ENCODE results near the gene SHC2. TPM values are rescaled to one million over a fixed set of nuclear protein-coding genes. Genes with fewer than 3 reads are reported as not detected.

SHC2 gene
- total and polyA plus RNA-seq, 2 donors (not counting 3 experiments of a cell fraction or from before 2014, with no cell fraction given), result 7.5 to 11.8 TPM

- H3K9ac ChIP-seq (replicated peaks; ENCODE audit: extremely low read depth, insufficient read depth, low read length), result no peak overlapping the region
- BruUV-seq (replicated peaks), result no TSS peak
- intact Hi-C loops (cut with micrococcal nuclease) (no loop called here), dilution Hi-C loops (cut with MboI; ENCODE audit: extremely low pct_ligation_motif_present, low sequenced_read_pairs) (no loop called here)
- H3K79me2 ChIP-seq (ENCODE audit: control insufficient read depth, insufficient read depth, low read length), result no peaks in the 10 kb centered on the region
- no peak overlapping the region for H3K27ac ChIP-seq (ENCODE audit: insufficient read depth, low read depth, low read length)
- ChIA-PET CTCF (no interaction called here), POLR2A (no interaction called here)
- H3K4me3 ChIP-seq (replicated peaks in 1 of 3; ENCODE audit: insufficient read depth in 1 of 3, low read depth in 1 of 3, low read length in 3 of 3), result no peak overlapping the region
- no peaks in the 10 kb centered on the region for H3K9me1 ChIP-seq (replicated peaks; ENCODE audit: control insufficient read depth, extremely low read depth, insufficient read depth, low read length)
- DNase-seq (ENCODE audit: low read depth, low spot score) (no peak), FAIRE-seq (no peak)
- no peak overlapping the region for H2AFZ ChIP-seq (ENCODE audit: low read depth, low read length)
- TF ChIP-seq FOS (IDR thresholded peaks at IDR 0.05; ENCODE audit: borderline replicate concordance, insufficient read depth, low read length), result no peak
- no peak for TF ChIP-seq POLR2A (IDR thresholded peaks at IDR 0.05; ENCODE audit: low read depth, low read length)
- no peak for TF ChIP-seq EZH2 (IDR thresholded peaks at IDR 0.05; ENCODE audit: borderline replicate concordance, low read depth, low read length, severe bottlenecking)
- TF ChIP-seq MYC (IDR thresholded peaks at IDR 0.05; ENCODE audit: low read depth, low read length), result no peak
- TF ChIP-seq CTCF (IDR thresholded peaks at IDR 0.05; ENCODE audit: extremely low read depth in 1 of 2, insufficient read depth in 1 of 2, low read depth in 1 of 2, low read length in 2 of 2), result no peak
- no peak for TF ChIP-seq JUN (IDR thresholded peaks at IDR 0.05; ENCODE audit: borderline replicate concordance, insufficient read depth, insufficient read length, low read depth)
- no peak for TF ChIP-seq MAX (IDR thresholded peaks at IDR 0.05; ENCODE audit: insufficient read depth, insufficient read length)
- no peaks in the 10 kb centered on the region for H4K20me1 ChIP-seq (replicated peaks; ENCODE audit: control insufficient read depth, extremely low read depth, insufficient read depth, low read length)
- H3K4me2 ChIP-seq (ENCODE audit: insufficient read depth, low read length), result no peak overlapping the region
- H3K36me3 ChIP-seq (ENCODE audit: control insufficient read depth in 2 of 2, extremely low read depth in 1 of 2, insufficient read depth in 2 of 2, low read length in 2 of 2), result no peaks in the 10 kb centered on the region
- no peaks in the 10 kb centered on the region for H3K9me3 ChIP-seq (replicated peaks; ENCODE audit: control insufficient read depth, insufficient read depth, low read length)
- peaks cover 5 to 17% of the 10 kb centered on the region in 2 experiments for H3K27me3 ChIP-seq (ENCODE audit: control insufficient read depth in 2 of 2, insufficient read depth in 2 of 2, low read length in 2 of 2)
- H3K4me1 ChIP-seq (ENCODE audit: control insufficient read depth, extremely low read depth, insufficient read depth, low read length), result no peaks in the 10 kb centered on the region
These were observed 3.2 kb downstream of the SHC2 start for GRCh38 chr19:457636-458035.

Data from endothelial cell of umbilical vein (primary cell).